GM21367 (cell line): ENCODE results near the gene SNX24.

ENCODE experiments used
- ATAC-seq: cut with Tn5 transposase; IDR thresholded peaks from one replicate; pipeline ENCODE4 v1.9.1; 2021; ENCODE audit not compliant: unreplicated experiment

Gene SNX24

GRCh38 chr5:122915717-122916461 is 70.5 kb downstream of the SNX24 start:
- peak; percentile 93 for ATAC-seq

GRCh38 chr5:122916490-122916889 is 71.1 kb downstream of the SNX24 start:
- ATAC-seq = no peak

- ATAC-seq = no peak
Observed at GRCh38 chr5:122919969-122920368, 74.6 kb downstream of the SNX24 start.

- ATAC-seq = no peak
Observed at GRCh38 chr5:122921826-122922225, 76.4 kb downstream of the SNX24 start.

GRCh38 chr5:122924203-122924602 is 78.8 kb downstream of the SNX24 start:
- ATAC-seq = no peak

- no peak for ATAC-seq
Observed at GRCh38 chr5:122924719-122925395, 79.4 kb downstream of the SNX24 start.

GRCh38 chr5:122929001-122929400 is 83.6 kb downstream of the SNX24 start:
- ATAC-seq = no peak

- no peak for ATAC-seq
Observed at GRCh38 chr5:122929980-122930379, 84.6 kb downstream of the SNX24 start.

GRCh38 chr5:122933956-122934355 is 88.5 kb downstream of the SNX24 start:
- ATAC-seq = no peak

- ATAC-seq = no peak
Observed at GRCh38 chr5:122936088-122936487, 90.7 kb downstream of the SNX24 start.

- no peak for ATAC-seq
Observed at GRCh38 chr5:122937914-122938313, 92.5 kb downstream of the SNX24 start.

- no peak for ATAC-seq
Observed at GRCh38 chr5:122940890-122941289, 95.5 kb downstream of the SNX24 start.

GRCh38 chr5:122941737-122942136 is 96.3 kb downstream of the SNX24 start:
- ATAC-seq = no peak

GRCh38 chr5:122942164-122942914 is 96.9 kb downstream of the SNX24 start:
- ATAC-seq = no peak

- ATAC-seq = no peak
Observed at GRCh38 chr5:122943050-122943698, 97.8 kb downstream of the SNX24 start.

- no peak for ATAC-seq
Observed at GRCh38 chr5:122944051-122944450, 98.6 kb downstream of the SNX24 start.

- no peak for ATAC-seq
Observed at GRCh38 chr5:122947372-122947771, 102.0 kb downstream of the SNX24 start.

- no peak for ATAC-seq
Observed at GRCh38 chr5:122947772-122948171, 102.4 kb downstream of the SNX24 start.

GRCh38 chr5:122948319-122948718 is 102.9 kb downstream of the SNX24 start:
- ATAC-seq = no peak

- ATAC-seq = no peak
Observed at GRCh38 chr5:122951658-122952057, 106.2 kb downstream of the SNX24 start.

GRCh38 chr5:122954719-122955118 is 109.3 kb downstream of the SNX24 start:
- no peak for ATAC-seq
